HG02571 (cell line): ENCODE measurements around the gene DUOXA2.
A peak's percentile ranks its signal among the peaks of the same experiment; 100 is the strongest.

Experiments
- ATAC-seq: cut with Tn5 transposase; IDR thresholded peaks from one replicate; pipeline ENCODE4 v1.9.1; 2021; ENCODE audit warnings: mild to moderate bottlenecking, moderate library complexity; ENCODE audit not compliant: unreplicated experiment

DUOXA2 gene

GRCh38 chr15:45156744-45157455 lies 42.8 kb downstream of the DUOXA2 start:
- no peak for ATAC-seq

GRCh38 chr15:45157974-45158373 lies 43.8 kb downstream of the DUOXA2 start:
- ATAC-seq: no peak

- no peak for ATAC-seq
Measured at GRCh38 chr15:45161666-45162065, 47.5 kb downstream of the DUOXA2 start.

- ATAC-seq: no peak
Measured at GRCh38 chr15:45162771-45163507, 48.8 kb downstream of the DUOXA2 start.

- ATAC-seq: no peak
Measured at GRCh38 chr15:45163508-45163856, 49.4 kb downstream of the DUOXA2 start.

GRCh38 chr15:45164914-45165313 lies 50.8 kb downstream of the DUOXA2 start:
- no peak for ATAC-seq

- ATAC-seq: no peak
Measured at GRCh38 chr15:45165536-45165935, 51.4 kb downstream of the DUOXA2 start.

- peak; percentile 96 for ATAC-seq
Measured at GRCh38 chr15:45166834-45167630, 52.9 kb downstream of the DUOXA2 start.

- no peak for ATAC-seq
Measured at GRCh38 chr15:45167631-45168205, 53.6 kb downstream of the DUOXA2 start.
